22Rv1 (cell line): ENCODE measurements around the gene SMOC2.
"Not testable (repeated sequence)": the region's sequence is repeated elsewhere in the genome, so short reads cannot be mapped to it uniquely, and the experiment has no call there.

Experiments used
- CTCF ChIP-seq: fragments of 450-650 bp; IDR thresholded peaks from 2 replicates; pipeline ENCODE4 v1.5.1; 2017; ENCODE audit warnings: mild to moderate bottlenecking
- ZFX ChIP-seq: fragments of 450-650 bp; IDR thresholded peaks from 2 replicates; pipeline ENCODE4 v1.6.1; 2017; ENCODE audit warnings: antibody characterized with exemption, borderline replicate concordance

GRCh38 chr6:168694797-168695196 is 253.8 kb downstream of the SMOC2 start:
- TF ChIP-seq CTCF, ZFX: not testable (repeated sequence)
